MM.1S (cell line): ENCODE data around the gene PKN1.

Experiments
- DNase-seq: peaks from one replicate; pipeline ENCODE4 v3.0.0-alpha.2; 2015
- H2AFZ ChIP-seq: fragments of 300-600 bp; sonication (generic); 2 replicates; pipeline ENCODE4 v1.6.0; 2016; ENCODE audit warnings: antibody characterized with exemption, low read length
- H3F3A ChIP-seq: fragments of 300-600 bp; sonication (generic); 2 replicates; pipeline ENCODE4 v1.6.1; 2016; ENCODE audit warnings: mild to moderate bottlenecking, antibody characterized with exemption, low read length, moderate library complexity, mixed read lengths; ENCODE audit not compliant: insufficient read depth
- H3K27ac ChIP-seq: fragments of 300-600 bp; sonication (generic); 2 replicates; pipeline ENCODE4 v1.5.1; 2016; ENCODE audit warnings: mild to moderate bottlenecking, low read length
- H3K27me3 ChIP-seq: fragments of 300-600 bp; sonication (generic); replicated peaks from 2 replicates; pipeline ENCODE4 v1.6.0; 2016; ENCODE audit warnings: low read length; ENCODE audit not compliant: insufficient read depth
- H3K36me3 ChIP-seq: fragments of 300-600 bp; sonication (generic); replicated peaks from 2 replicates; pipeline ENCODE4 v1.6.1; 2016; ENCODE audit warnings: mild to moderate bottlenecking, low read length, mixed read lengths; ENCODE audit not compliant: insufficient read depth
- H3K4me1 ChIP-seq: fragments of 300-600 bp; sonication (generic); 2 replicates; pipeline ENCODE4 v1.6.1; 2016; ENCODE audit warnings: low read length, mixed read lengths
- H3K4me2 ChIP-seq: fragments of 300-600 bp; sonication (generic); 2 replicates; pipeline ENCODE4 v1.6.0; 2016; ENCODE audit warnings: low read depth, low read length
- H3K4me3 ChIP-seq: fragments of 300-600 bp; sonication (generic); 2 replicates; pipeline ENCODE4 v1.5.1; 2016; ENCODE audit warnings: low read length, mixed read lengths
- H3K79me2 ChIP-seq: fragments of 300-600 bp; sonication (generic); 2 replicates; pipeline ENCODE4 v1.6.1; 2016; ENCODE audit warnings: mixed run types, low read length, mixed read lengths
- H3K9ac ChIP-seq: fragments of 300-600 bp; sonication (generic); 2 replicates; pipeline ENCODE4 v1.6.1; 2016; ENCODE audit warnings: low read length, mixed read lengths
- H3K9me2 ChIP-seq: fragments of 300-600 bp; sonication (generic); replicated peaks from 2 replicates; pipeline ENCODE4 v1.6.1; 2016; ENCODE audit warnings: mild to moderate bottlenecking, low read length, mixed read lengths; ENCODE audit not compliant: insufficient read depth
- H3K9me3 ChIP-seq: fragments of 300-600 bp; sonication (generic); replicated peaks from 2 replicates; pipeline ENCODE4 v1.6.1; 2016; ENCODE audit warnings: mild to moderate bottlenecking, low read length, mixed read lengths; ENCODE audit not compliant: insufficient read depth
- H4K20me1 ChIP-seq: fragments of 300-600 bp; sonication (generic); 2 replicates; pipeline ENCODE4 v1.6.1; 2016; ENCODE audit warnings: mild to moderate bottlenecking, low read length, moderate library complexity, mixed read lengths; ENCODE audit not compliant: insufficient read depth
- CTCF ChIP-seq: fragments of 300-600 bp; sonication (generic); IDR thresholded peaks from 2 replicates; pipeline ENCODE4 v1.5.1; 2016; ENCODE audit warnings: antibody characterized with exemption, low read length, mixed read lengths
- EZH2 ChIP-seq: fragments of 300-600 bp; sonication (generic); optimal IDR thresholded peaks from 2 replicates; pipeline ENCODE3; 2017; ENCODE audit warnings: low read depth, mild to moderate bottlenecking, antibody characterized with exemption, low read length, mixed read lengths
- EZH2phosphoT487 ChIP-seq: fragments of 300-600 bp; sonication (generic); IDR thresholded peaks from 2 replicates; pipeline ENCODE4 v1.6.1; 2018; ENCODE audit warnings: antibody characterized with exemption, low read length

PKN1 gene

GRCh38 chr19:14520543-14520942, 87.4 kb downstream of the PKN1 start:
- Histone ChIP-seq H3K27me3 (no peaks in the 10 kb centered on the region), H2AFZ (no peak overlapping the region), H3K9me2 (no peaks in the 10 kb centered on the region), H3K27ac (no peak overlapping the region), H3K4me2 (no peak overlapping the region), H3K36me3 (peaks cover 11% of the 10 kb centered on the region), H3K79me2 (peaks cover 26% of the 10 kb centered on the region), H3F3A (peaks cover 9% of the 10 kb centered on the region), H3K4me3 (no peak overlapping the region), H3K9me3 (no peaks in the 10 kb centered on the region), H3K9ac (no peak overlapping the region), H4K20me1 (peaks cover 11% of the 10 kb centered on the region), H3K4me1 (peaks cover 16% of the 10 kb centered on the region)
- no peak for DNase-seq
- no peak for TF ChIP-seq EZH2
- no peak for TF ChIP-seq EZH2phosphoT487
- TF ChIP-seq CTCF = no peak
